Natural killer cell (primary cell): Measurements from ENCODE around the gene PDE10A. TPM values are rescaled to one million over a fixed set of nuclear protein-coding genes. Genes with fewer than 3 reads are reported as not detected.

ENCODE experiments used
- ATAC-seq, 3 donors: fragments of 150-1000 bp in 2 of 3; fragments of 200-7000 bp in 1 of 3; cut with Tn5 transposase; 1 replicate in 1 of 3; 2 replicates in 2 of 3; pipeline ENCODE4 v1.10.0; 2021; ENCODE audit warnings: mild to moderate bottlenecking in 2 of 3, moderate library complexity in 2 of 3
- DNase-seq, 2 donors: peaks; one replicate each; pipeline versions ENCODE4 v3.0.0 to v3.0.0-alpha.2; 2013 to 2021; ENCODE audit warnings: mixed read lengths in 1 of 2
- H3K27ac ChIP-seq: one replicate; pipeline ENCODE4 v1.5.1; 2013; ENCODE audit warnings: mild to moderate bottlenecking, low read length
- H3K27me3 ChIP-seq: one replicate; pipeline ENCODE4 v1.6.1; 2013; ENCODE audit warnings: low read length; ENCODE audit not compliant: control insufficient read depth, insufficient read depth
- H3K36me3 ChIP-seq: one replicate; pipeline ENCODE4 v1.6.1; 2013; ENCODE audit warnings: low read length; ENCODE audit not compliant: control insufficient read depth, insufficient read depth
- H3K4me1 ChIP-seq: one replicate; pipeline ENCODE4 v1.6.1; 2013; ENCODE audit warnings: low read length; ENCODE audit not compliant: control insufficient read depth, insufficient read depth
- H3K4me3 ChIP-seq: one replicate; pipeline ENCODE4 v1.5.1; 2013; ENCODE audit warnings: low read length
- H3K9me3 ChIP-seq: one replicate; pipeline ENCODE4 v1.6.1; 2013; ENCODE audit warnings: low read length; ENCODE audit not compliant: control insufficient read depth, insufficient read depth
- H3K27ac Mint-ChIP-seq, 2 donors: one replicate each; pipeline ENCODE4 v1.8.0; 2022; ENCODE audit warnings: mild to moderate bottlenecking in 2 of 2, mixed read lengths in 2 of 2, moderate library complexity in 1 of 2
- H3K27me3 Mint-ChIP-seq, 2 donors: one replicate each; pipeline ENCODE4 v1.8.0; 2022; ENCODE audit warnings: low read depth in 2 of 2, mixed read lengths in 2 of 2
- H3K36me3 Mint-ChIP-seq: one replicate; pipeline ENCODE4 v1.8.0; 2022; ENCODE audit warnings: mixed read lengths
- H3K4me1 Mint-ChIP-seq, 2 donors: one replicate each; pipeline ENCODE4 v1.8.0; 2022; ENCODE audit warnings: mixed read lengths in 2 of 2
- H3K4me3 Mint-ChIP-seq: one replicate; pipeline ENCODE4 v1.8.0; 2022; ENCODE audit warnings: mild to moderate bottlenecking, moderate library complexity, mixed read lengths
- H3K9me3 Mint-ChIP-seq, 2 donors: one replicate each; pipeline ENCODE4 v1.8.0; 2022; ENCODE audit warnings: mixed read lengths in 2 of 2
- WGBS: methylation state at CpG from one replicate; pipeline ENCODE4 v1.1.7; 2013; ENCODE audit warnings: missing lambda C conversion rate; ENCODE audit not compliant: insufficient coverage; 5-methylcytosine and 5-hydroxymethylcytosine counted together
- intact Hi-C: fragments of 100-400 bp; cut with micrococcal nuclease; formaldehyde crosslinking; loops from one replicate; pipeline ENCODE4 v1.14.2; 2022
- total RNA-seq, 4 donors: library from RNA; stranded (reverse); fragments of 120-200 nt in 1 of 4; gene quantifications; one replicate each; pipeline versions ENCODE4 v1.2.3 to v1.2.4, GENCODE V29; 2013 to 2022
- TF ChIP-seq, protein P1 (sequence below): fragments of 200-600 bp; IDR thresholded peaks from one replicate; pipeline ENCODE4 v1.8.0; 2022; ENCODE audit warnings: antibody characterized with exemption

The PDE10A gene
- total RNA-seq, 3 donors from 2014 or later (not counting 1 experiment from before 2014, with no cell fraction given), result not detected

DNA sequence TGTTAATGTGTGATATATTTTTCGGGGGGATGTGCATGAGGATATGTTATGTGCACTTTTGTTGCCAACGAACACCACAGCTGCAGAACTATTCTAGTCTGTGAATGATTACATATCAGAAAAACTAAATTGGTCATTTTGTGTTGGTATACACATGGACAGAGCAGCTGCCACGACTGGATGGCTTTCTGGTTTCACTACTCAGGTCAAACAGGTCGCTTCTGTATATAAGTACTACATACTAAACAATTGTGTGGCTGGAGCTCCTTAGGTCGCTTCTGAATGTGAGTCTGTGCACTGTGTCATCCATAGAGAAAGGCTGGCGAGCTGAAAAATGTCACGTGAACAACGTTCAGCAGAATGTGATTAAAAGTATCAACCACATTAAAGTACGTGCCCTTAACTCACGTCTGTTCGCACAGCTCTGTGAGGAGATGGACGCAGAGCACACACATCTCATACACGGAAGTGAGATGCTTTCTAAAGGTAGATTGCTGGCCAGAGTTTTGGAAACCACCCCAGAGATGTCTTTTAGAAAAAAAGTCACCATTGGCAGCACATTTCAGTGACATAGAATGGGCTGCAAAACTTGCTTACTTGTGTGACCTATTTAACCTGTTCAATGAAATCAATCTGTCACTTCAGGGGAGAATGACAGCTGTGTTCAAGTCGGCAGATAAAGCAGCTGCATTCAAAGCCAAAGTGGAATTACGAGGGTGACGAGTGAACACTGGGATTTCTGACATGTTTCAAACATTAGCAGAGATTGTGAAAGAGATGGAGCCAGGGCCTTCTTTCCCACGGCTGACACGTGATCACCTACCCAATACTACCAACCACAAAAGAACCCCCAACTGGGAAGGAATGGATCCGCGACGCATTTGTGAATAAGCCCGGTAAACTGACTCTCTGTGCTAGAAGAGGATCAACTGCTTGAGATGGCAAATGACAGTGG lies 176.6 kb downstream of the PDE10A start:
- no peak for DNase-seq

DNA sequence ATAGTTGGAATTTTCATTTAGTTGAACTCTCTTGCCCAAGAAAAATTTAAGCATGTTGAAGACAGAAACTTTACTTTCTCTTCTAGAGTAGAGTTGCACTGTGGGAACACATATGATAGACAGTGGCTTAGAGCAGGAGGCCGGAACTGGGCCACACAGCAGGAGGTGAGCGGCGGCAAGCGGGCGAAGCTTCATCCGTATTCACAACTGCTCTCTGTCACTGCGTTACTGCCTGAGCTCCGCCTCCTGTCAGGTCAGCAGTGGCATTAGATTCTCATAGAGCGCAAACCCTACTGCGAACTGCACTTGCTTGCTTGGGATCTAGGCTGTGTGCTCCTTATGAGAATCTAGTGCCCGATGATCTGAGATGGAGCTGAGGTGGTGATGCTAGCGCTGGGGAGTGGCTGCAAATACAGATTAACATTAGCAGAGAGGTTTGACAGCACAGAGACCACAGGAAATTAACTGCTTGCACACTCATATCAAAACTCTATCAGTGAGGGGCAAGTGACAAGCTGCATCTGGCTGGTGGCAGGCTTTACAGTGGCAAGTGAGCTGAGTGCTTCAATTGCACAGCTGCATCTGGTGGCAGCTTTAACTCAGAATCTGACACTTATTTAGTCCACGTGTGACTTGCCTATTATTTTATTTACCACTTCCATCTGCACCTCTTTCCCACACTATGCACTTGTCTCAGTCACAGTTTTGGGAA lies 178.7 kb downstream of the PDE10A start:
- intact Hi-C loops, result no loop called here
- H3K36me3 ChIP-seq, result no peaks in the 10 kb centered on the region
- Mint-ChIP-seq H3K4me3 (no peak overlapping the region), H3K27ac (no peak overlapping the region), H3K27me3 (no peaks in the 10 kb centered on the region), H3K36me3 (no peaks in the 10 kb centered on the region), H3K4me1 (no peaks in the 10 kb centered on the region), H3K9me3 (peaks cover 0 to 2% of the 10 kb centered on the region in 2 donors)
- H3K27ac ChIP-seq, result no peak overlapping the region
- TF ChIP-seq, protein P1, sequence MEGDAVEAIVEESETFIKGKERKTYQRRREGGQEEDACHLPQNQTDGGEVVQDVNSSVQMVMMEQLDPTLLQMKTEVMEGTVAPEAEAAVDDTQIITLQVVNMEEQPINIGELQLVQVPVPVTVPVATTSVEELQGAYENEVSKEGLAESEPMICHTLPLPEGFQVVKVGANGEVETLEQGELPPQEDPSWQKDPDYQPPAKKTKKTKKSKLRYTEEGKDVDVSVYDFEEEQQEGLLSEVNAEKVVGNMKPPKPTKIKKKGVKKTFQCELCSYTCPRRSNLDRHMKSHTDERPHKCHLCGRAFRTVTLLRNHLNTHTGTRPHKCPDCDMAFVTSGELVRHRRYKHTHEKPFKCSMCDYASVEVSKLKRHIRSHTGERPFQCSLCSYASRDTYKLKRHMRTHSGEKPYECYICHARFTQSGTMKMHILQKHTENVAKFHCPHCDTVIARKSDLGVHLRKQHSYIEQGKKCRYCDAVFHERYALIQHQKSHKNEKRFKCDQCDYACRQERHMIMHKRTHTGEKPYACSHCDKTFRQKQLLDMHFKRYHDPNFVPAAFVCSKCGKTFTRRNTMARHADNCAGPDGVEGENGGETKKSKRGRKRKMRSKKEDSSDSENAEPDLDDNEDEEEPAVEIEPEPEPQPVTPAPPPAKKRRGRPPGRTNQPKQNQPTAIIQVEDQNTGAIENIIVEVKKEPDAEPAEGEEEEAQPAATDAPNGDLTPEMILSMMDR, result no peak
- no peak overlapping the region for H3K4me3 ChIP-seq
- ATAC-seq (no peak), DNase-seq (peak in 1 of 2 donors; percentile 17)
- 84% methylated on average over 13 of the region's 13 CpGs for WGBS
- H3K4me1 ChIP-seq, result no peaks in the 10 kb centered on the region
- no peaks in the 10 kb centered on the region for H3K27me3 ChIP-seq
- no peaks in the 10 kb centered on the region for H3K9me3 ChIP-seq

More for the DNA sequence above, 176.6 kb downstream of the PDE10A start:
- Histone ChIP-seq H3K27ac (no peak overlapping the region), H3K36me3 (no peaks in the 10 kb centered on the region), H3K9me3 (no peaks in the 10 kb centered on the region), H3K4me3 (no peak overlapping the region), H3K4me1 (no peaks in the 10 kb centered on the region), H3K27me3 (no peaks in the 10 kb centered on the region)
- Mint-ChIP-seq H3K4me3 (no peak overlapping the region), H3K4me1 (no peaks in the 10 kb centered on the region), H3K27me3 (no peaks in the 10 kb centered on the region), H3K27ac (no peak overlapping the region), H3K9me3 (peaks cover 3% of the 10 kb centered on the region in 2 donors), H3K36me3 (no peaks in the 10 kb centered on the region)
- ATAC-seq, result no peak
- intact Hi-C loops, result no loop called here
- TF ChIP-seq, protein P1, result no peak
- WGBS, result 86% methylated on average over 19 of the region's 22 CpGs

DNA sequence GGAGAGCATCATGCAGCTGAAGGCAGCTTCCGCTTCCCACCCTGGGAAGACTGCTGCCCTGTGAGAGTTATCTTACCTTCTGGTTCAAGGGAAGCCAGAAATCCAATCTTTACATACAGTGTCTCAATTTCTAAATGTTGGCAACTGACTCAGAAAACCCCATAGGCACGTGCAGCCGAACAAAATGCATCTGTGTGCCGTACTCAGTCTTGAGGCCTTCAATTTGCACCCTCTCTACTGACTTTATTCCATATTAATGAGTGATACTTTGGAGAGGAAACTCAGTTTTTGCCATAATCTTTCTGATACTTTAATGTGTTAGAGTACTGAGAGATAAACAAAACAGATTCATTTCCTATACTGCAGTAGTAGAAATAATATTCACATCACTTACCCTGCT lies 181.1 kb downstream of the PDE10A start:
- Histone ChIP-seq H3K27me3 (no peaks in the 10 kb centered on the region), H3K4me3 (no peak overlapping the region), H3K4me1 (no peaks in the 10 kb centered on the region), H3K36me3 (no peaks in the 10 kb centered on the region), H3K27ac (no peak overlapping the region), H3K9me3 (no peaks in the 10 kb centered on the region)
- H3K4me3 Mint-ChIP-seq, result no peak overlapping the region
- peaks cover 0 to 2% of the 10 kb centered on the region in 2 donors for H3K9me3 Mint-ChIP-seq
- no peaks in the 10 kb centered on the region for H3K4me1 Mint-ChIP-seq
- ATAC-seq, result no peak
- DNase-seq, result no peak
- H3K36me3 Mint-ChIP-seq, result no peaks in the 10 kb centered on the region
- whole genome bisulfite sequencing, result 82% methylated on average over 4 of the region's 4 CpGs
- TF ChIP-seq, protein P1, result no peak
- H3K27ac Mint-ChIP-seq, result no peak overlapping the region
- intact Hi-C loops, result no loop called here
- H3K27me3 Mint-ChIP-seq, result no peaks in the 10 kb centered on the region
